ENCODE results near the gene HP1BP3.

Gene HP1BP3

GRCh38 chr1:20723159-20723536, 64.0 kb downstream of the HP1BP3 start:
- no peak overlapping the region for H3K27ac ChIP-seq (replicated peaks)
- no peak overlapping the region for H3K4me3 ChIP-seq (replicated peaks; ENCODE audit: insufficient read depth, low read length)
- TF ChIP-seq GABPA (IDR thresholded peaks at IDR 0.05; ENCODE audit: low read depth): no peak
- no peak for TF ChIP-seq REST (IDR thresholded peaks at IDR 0.05; ENCODE audit: insufficient replicate concordance, low read depth)
- TF ChIP-seq POLR2AphosphoS5 (IDR thresholded peaks at IDR 0.05; ENCODE audit: low read depth): no peak
- TF ChIP-seq, protein P1, sequence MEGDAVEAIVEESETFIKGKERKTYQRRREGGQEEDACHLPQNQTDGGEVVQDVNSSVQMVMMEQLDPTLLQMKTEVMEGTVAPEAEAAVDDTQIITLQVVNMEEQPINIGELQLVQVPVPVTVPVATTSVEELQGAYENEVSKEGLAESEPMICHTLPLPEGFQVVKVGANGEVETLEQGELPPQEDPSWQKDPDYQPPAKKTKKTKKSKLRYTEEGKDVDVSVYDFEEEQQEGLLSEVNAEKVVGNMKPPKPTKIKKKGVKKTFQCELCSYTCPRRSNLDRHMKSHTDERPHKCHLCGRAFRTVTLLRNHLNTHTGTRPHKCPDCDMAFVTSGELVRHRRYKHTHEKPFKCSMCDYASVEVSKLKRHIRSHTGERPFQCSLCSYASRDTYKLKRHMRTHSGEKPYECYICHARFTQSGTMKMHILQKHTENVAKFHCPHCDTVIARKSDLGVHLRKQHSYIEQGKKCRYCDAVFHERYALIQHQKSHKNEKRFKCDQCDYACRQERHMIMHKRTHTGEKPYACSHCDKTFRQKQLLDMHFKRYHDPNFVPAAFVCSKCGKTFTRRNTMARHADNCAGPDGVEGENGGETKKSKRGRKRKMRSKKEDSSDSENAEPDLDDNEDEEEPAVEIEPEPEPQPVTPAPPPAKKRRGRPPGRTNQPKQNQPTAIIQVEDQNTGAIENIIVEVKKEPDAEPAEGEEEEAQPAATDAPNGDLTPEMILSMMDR (IDR thresholded peaks at IDR 0.05; ENCODE audit: insufficient read depth, low read length): no peak
- TF ChIP-seq SPI1 (IDR thresholded peaks at IDR 0.05; ENCODE audit: borderline replicate concordance, low read depth): no peak
- DNase-seq (ENCODE audit: low read depth in 1 of 2, low spot score in 1 of 2): no peak
- peaks cover 11% of the 10 kb centered on the region for H3K27me3 ChIP-seq (ENCODE audit: insufficient read depth, poor library complexity, severe bottlenecking)

DNA sequence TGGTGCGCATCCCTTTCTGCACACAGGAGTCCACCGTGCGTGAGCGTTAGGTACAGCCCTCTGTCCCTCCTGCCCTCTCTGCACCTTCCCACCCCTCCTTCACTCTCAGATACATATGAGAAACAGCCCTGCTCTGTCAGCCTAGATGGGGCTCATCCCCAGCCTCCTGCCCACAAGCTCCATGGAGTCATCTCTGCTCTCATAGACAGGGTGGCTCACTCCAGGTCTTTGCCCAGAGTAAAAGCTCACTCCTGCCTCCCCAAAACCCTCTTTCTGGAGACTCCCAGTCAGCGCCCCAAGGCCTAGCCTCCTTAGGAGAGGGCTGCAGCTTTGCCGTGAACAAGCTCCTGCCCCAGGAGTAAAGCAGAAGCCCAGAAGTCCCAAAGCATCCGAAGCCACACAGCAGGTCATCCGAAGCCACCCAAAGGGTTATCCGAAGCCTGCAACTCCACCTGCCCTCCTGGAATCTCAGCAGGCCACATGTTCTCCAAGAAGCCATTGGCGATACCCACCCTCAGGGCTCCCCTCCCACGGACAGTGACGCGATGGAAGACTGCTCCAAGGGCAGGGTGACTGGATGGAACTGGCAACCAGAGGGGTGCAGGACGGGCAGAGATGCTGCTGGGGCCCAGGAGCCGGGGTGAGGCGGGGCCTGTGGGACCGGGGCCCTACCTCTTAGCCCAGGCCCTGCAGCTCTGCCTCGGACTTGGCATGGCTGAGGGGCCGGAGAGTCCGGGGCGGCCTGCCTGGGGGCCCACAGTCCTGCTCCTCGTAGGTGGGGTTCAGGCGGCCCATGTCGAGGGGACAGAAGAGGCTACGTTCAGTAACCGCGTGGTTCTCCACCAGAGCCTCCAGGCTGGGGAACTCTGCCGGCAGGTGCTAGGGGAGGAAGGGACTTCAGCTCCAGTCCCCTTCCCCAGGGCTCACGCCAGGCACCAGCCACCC, 65.7 kb downstream of the HP1BP3 start:
- H3K27me3 ChIP-seq (ENCODE audit: insufficient read depth, poor library complexity, severe bottlenecking): peaks cover 16% of the 10 kb centered on the region
- H3K4me3 ChIP-seq (replicated peaks; ENCODE audit: insufficient read depth, low read length): no peak overlapping the region
- no peak for TF ChIP-seq REST (IDR thresholded peaks at IDR 0.05; ENCODE audit: insufficient replicate concordance, low read depth)
- TF ChIP-seq POLR2AphosphoS5 (IDR thresholded peaks at IDR 0.05; ENCODE audit: low read depth): no peak
- TF ChIP-seq, protein P1 (IDR thresholded peaks at IDR 0.05; ENCODE audit: insufficient read depth, low read length): no peak
- no peak overlapping the region for H3K27ac ChIP-seq (replicated peaks)
- DNase-seq (ENCODE audit: low read depth in 1 of 2, low spot score in 1 of 2): no peak

GRCh38 chr1:20720631-20721091, 66.4 kb downstream of the HP1BP3 start:
- peaks cover 16% of the 10 kb centered on the region for H3K27me3 ChIP-seq (ENCODE audit: insufficient read depth, poor library complexity, severe bottlenecking)
- H3K27ac ChIP-seq (replicated peaks): no peak overlapping the region
- TF ChIP-seq POLR2AphosphoS5 (IDR thresholded peaks at IDR 0.05; ENCODE audit: low read depth) (no peak), REST (IDR thresholded peaks at IDR 0.05; ENCODE audit: insufficient replicate concordance, low read depth) (no peak), SPI1 (IDR thresholded peaks at IDR 0.05; ENCODE audit: borderline replicate concordance, low read depth) (no peak), GABPA (IDR thresholded peaks at IDR 0.05; ENCODE audit: low read depth) (no peak)
- TF ChIP-seq, protein P1 (IDR thresholded peaks at IDR 0.05; ENCODE audit: insufficient read depth, low read length): no peak
- H3K4me3 ChIP-seq (replicated peaks; ENCODE audit: insufficient read depth, low read length): no peak overlapping the region
- no peak for DNase-seq (ENCODE audit: low read depth in 1 of 2, low spot score in 1 of 2)

All from HL-60 (cell line).